Neuronal stem cell (in vitro differentiated cells): ENCODE results near the gene HNRNPUL2.
A peak's percentile ranks its signal among the peaks of the same experiment; 100 is the strongest.

Experiments used
- DNase-seq: peaks from one replicate; pipeline ENCODE4 v3.0.0-alpha.2; 2013; ENCODE audit warnings: low spot score
- H2AFZ ChIP-seq: one replicate; pipeline ENCODE4 v1.6.1; 2013; ENCODE audit warnings: mild to moderate bottlenecking, low read length, inconsistent platforms
- H2AK5ac ChIP-seq: 2 replicates; pipeline ENCODE4 v1.6.1; 2013; ENCODE audit warnings: low read depth, mild to moderate bottlenecking, inconsistent platforms, low read length, moderate library complexity, mixed read lengths
- H2BK120ac ChIP-seq: 2 replicates; pipeline ENCODE4 v1.6.1; 2013; ENCODE audit warnings: low read depth, mild to moderate bottlenecking, inconsistent platforms, low read length, moderate library complexity, mixed read lengths
- H2BK12ac ChIP-seq: one replicate; pipeline ENCODE4 v1.6.1; 2013; ENCODE audit warnings: low read length, inconsistent platforms
- H2BK15ac ChIP-seq: 2 replicates; pipeline ENCODE4 v1.6.1; 2013; ENCODE audit warnings: mild to moderate bottlenecking, low read length, inconsistent platforms, mixed read lengths
- H2BK5ac ChIP-seq: one replicate; pipeline ENCODE4 v1.6.1; 2013; ENCODE audit warnings: inconsistent platforms, mild to moderate bottlenecking, low read length, moderate library complexity
- H3K14ac ChIP-seq: one replicate; pipeline ENCODE4 v1.6.1; 2013; ENCODE audit warnings: low read length, inconsistent platforms
- H3K18ac ChIP-seq: 2 replicates; pipeline ENCODE4 v1.6.1; 2013; ENCODE audit warnings: low read length, inconsistent platforms
- H3K23ac ChIP-seq: 2 replicates; pipeline ENCODE4 v1.6.1; 2013; ENCODE audit warnings: low read depth, mild to moderate bottlenecking, mixed read lengths, low read length, inconsistent platforms; ENCODE audit not compliant: poor library complexity
- H3K27ac ChIP-seq: replicated peaks from 3 replicates; pipeline ENCODE4 v1.5.1; 2013; ENCODE audit warnings: low read length, inconsistent platforms
- H3K27me3 ChIP-seq, 3 experiments: 2 replicates each; pipeline ENCODE4 v1.6.1; 2013; ENCODE audit warnings: low read length in 3 of 3, mild to moderate bottlenecking in 2 of 3, inconsistent platforms in 1 of 3, low read depth in 1 of 3, mixed read lengths in 1 of 3, moderate library complexity in 1 of 3; ENCODE audit not compliant: control insufficient read depth in 3 of 3, insufficient read depth in 3 of 3
- H3K36me3 ChIP-seq, 2 donors: replicated peaks in 1 of 2; 2 replicates each; pipeline ENCODE4 v1.6.1; 2013; ENCODE audit warnings: low read length in 2 of 2; ENCODE audit not compliant: control insufficient read depth in 2 of 2, insufficient read depth in 2 of 2
- H3K4ac ChIP-seq: 2 replicates; pipeline ENCODE4 v1.6.1; 2013; ENCODE audit warnings: inconsistent platforms, mild to moderate bottlenecking, low read length, moderate library complexity
- H3K4me1 ChIP-seq, 2 donors: 1 replicate in 1 of 2; 2 replicates in 1 of 2; pipeline ENCODE4 v1.6.1; 2013; ENCODE audit warnings: low read length in 2 of 2, low read depth in 1 of 2; ENCODE audit not compliant: control insufficient read depth in 2 of 2, insufficient read depth in 1 of 2
- H3K4me2 ChIP-seq: one replicate; pipeline ENCODE4 v1.6.1; 2013; ENCODE audit warnings: mild to moderate bottlenecking, low read length, inconsistent platforms; ENCODE audit not compliant: insufficient read depth, poor library complexity, severe bottlenecking
- H3K4me3 ChIP-seq, 2 donors: 2 replicates each; pipeline ENCODE4 v1.5.1; 2013; ENCODE audit warnings: low read length in 2 of 2, mild to moderate bottlenecking in 2 of 2, inconsistent platforms in 1 of 2, moderate library complexity in 1 of 2
- H3K79me1 ChIP-seq: one replicate; pipeline ENCODE4 v1.6.1; 2013; ENCODE audit warnings: low read depth, mild to moderate bottlenecking, inconsistent platforms, low read length, moderate library complexity
- H3K9ac ChIP-seq: one replicate; pipeline ENCODE4 v1.6.1; 2013; ENCODE audit warnings: mild to moderate bottlenecking, low read depth, low read length, inconsistent platforms; ENCODE audit not compliant: poor library complexity
- H3K9me3 ChIP-seq, 2 donors: replicated peaks in 1 of 2; 2 replicates each; pipeline versions ENCODE3 to v1.6.1; 2013; ENCODE audit warnings: low read length in 2 of 2, mild to moderate bottlenecking in 2 of 2, inconsistent platforms in 1 of 2, low read depth in 1 of 2, mixed read lengths in 1 of 2, moderate library complexity in 1 of 2; ENCODE audit not compliant: control insufficient read depth in 2 of 2, insufficient read depth in 1 of 2
- H4K8ac ChIP-seq: one replicate; pipeline ENCODE4 v1.6.1; 2013; ENCODE audit warnings: low read depth, mild to moderate bottlenecking, inconsistent platforms, low read length, moderate library complexity
- H4K91ac ChIP-seq: one replicate; pipeline ENCODE4 v1.6.1; 2013; ENCODE audit warnings: low read length, low read depth, mild to moderate bottlenecking, inconsistent platforms; ENCODE audit not compliant: poor library complexity
- WGBS, 2 donors: extraction: QIAGEN DNeasy Blood & Tissue Kit; methylation state at CpG; one replicate each; pipeline ENCODE4 v1.1.7; 2013; ENCODE audit warnings: missing lambda C conversion rate in 2 of 2, mixed read lengths in 1 of 2; ENCODE audit not compliant: insufficient read length in 2 of 2, insufficient replicate concordance in 1 of 2; ENCODE audit errors: extremely low coverage in 2 of 2; 5-methylcytosine and 5-hydroxymethylcytosine counted together

Gene HNRNPUL2

DNA sequence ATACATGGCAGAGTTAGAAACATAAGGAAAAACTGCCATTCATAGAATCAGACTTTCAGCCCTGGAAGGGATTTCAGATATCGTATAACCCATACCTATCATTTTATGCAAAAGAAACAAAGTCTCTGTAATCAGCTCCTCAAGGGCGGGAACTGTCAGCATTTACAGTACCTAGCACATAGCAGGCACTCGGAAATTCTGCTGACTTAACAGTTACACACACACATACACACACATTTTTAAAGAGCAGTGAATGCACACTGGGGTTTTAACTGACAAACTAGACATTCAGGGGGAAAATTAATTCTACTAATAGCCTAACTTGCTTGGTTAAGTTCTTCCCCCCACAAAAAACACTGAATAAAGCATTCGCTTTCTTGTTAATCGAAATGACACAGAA is 11.1 kb downstream of the HNRNPUL2 start:
- H2BK120ac ChIP-seq = no peak overlapping the region
- H3K4me1 ChIP-seq = no peaks in the 10 kb centered on the region
- no peaks in the 10 kb centered on the region for H3K9me3 ChIP-seq
- no CpG with 5 or more reads among the region's 5 CpGs for WGBS, 2 donors
- H3K14ac ChIP-seq = no peak overlapping the region
- H4K91ac ChIP-seq = no peak overlapping the region
- H2BK5ac ChIP-seq = no peak overlapping the region
- no peaks in the 10 kb centered on the region for H3K79me1 ChIP-seq
- H3K36me3 ChIP-seq = peaks cover 59 to 99% of the 10 kb centered on the region in 2 donors
- H3K27me3 ChIP-seq = no peaks in the 10 kb centered on the region
- no peak overlapping the region for H3K23ac ChIP-seq
- no peak overlapping the region for H4K8ac ChIP-seq
- H3K4me3 ChIP-seq = no peak overlapping the region
- no peak overlapping the region for H2BK15ac ChIP-seq
- H2AFZ ChIP-seq = no peak overlapping the region
- H3K27ac ChIP-seq = no peak overlapping the region
- DNase-seq = no peak
- H3K9ac ChIP-seq = no peak overlapping the region
- no peak overlapping the region for H2AK5ac ChIP-seq
- H3K4ac ChIP-seq = no peak overlapping the region
- H3K18ac ChIP-seq = no peak overlapping the region
- no peak overlapping the region for H2BK12ac ChIP-seq
- no peak overlapping the region for H3K4me2 ChIP-seq

DNA sequence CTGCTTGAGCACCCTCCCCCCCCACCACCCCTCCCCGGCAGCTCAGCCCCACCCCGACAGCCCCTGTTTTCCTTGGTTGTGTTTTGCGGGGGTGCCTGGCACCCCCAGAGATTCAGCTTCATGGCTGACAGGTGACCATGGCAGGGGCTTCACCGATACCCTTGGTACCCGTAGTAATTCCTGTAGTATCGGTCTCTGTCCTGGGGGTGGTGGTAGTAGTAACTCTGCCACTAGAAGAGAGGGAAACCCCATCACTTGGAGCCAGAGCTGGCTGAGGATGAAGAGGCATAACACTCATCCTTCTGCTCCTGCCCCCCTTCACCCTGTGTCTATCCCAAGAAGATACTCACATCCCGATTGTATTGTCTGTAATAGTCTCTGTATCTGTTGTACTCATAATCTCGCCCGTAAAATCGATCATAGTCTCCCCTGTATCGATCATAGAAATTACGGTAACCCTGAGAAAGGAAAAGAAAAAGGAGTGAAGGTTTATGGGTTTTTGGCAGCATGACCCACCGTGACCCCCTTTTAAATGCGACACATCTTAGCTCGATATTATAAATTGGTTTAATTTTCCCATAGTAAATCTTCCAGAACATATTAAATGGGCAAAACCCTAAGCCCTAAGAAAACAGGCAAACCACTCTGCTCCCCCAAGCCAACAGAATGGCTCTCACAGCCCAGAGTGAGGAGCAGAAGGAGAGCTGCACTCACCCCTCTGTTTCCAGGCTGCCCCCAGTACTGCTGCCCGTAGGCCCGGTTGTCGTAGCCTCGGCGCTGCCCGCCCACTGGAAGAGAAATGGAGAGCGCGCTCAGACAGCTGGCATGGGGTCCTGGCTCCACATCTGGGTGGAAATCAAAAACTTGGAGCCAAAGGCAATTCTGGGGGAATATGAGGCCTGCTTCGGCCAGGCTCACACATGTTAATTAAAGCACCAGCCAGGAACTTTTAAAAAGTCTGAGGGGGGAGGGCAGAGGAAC is 11.8 kb downstream of the HNRNPUL2 start:
- Histone ChIP-seq H3K23ac (peak overlapping the region; percentile 31), H3K18ac (no peak overlapping the region), H3K27ac (no peak overlapping the region), H3K79me1 (no peaks in the 10 kb centered on the region), H3K4ac (no peak overlapping the region), H3K14ac (no peak overlapping the region), H2BK120ac (no peak overlapping the region), H2BK5ac (no peak overlapping the region), H2BK15ac (no peak overlapping the region), H4K91ac (no peak overlapping the region), H3K27me3 (no peaks in the 10 kb centered on the region), H3K9me3 (no peaks in the 10 kb centered on the region), H2AK5ac (no peak overlapping the region), H3K36me3 (peaks cover 59 to 98% of the 10 kb centered on the region in 2 donors), H3K9ac (no peak overlapping the region), H2AFZ (no peak overlapping the region), H4K8ac (no peak overlapping the region), H3K4me2 (no peak overlapping the region), H2BK12ac (no peak overlapping the region), H3K4me1 (no peaks in the 10 kb centered on the region), H3K4me3 (no peak overlapping the region)
- DNase-seq = no peak
- no CpG with 5 or more reads among the region's 24 CpGs for WGBS, 2 donors

DNA sequence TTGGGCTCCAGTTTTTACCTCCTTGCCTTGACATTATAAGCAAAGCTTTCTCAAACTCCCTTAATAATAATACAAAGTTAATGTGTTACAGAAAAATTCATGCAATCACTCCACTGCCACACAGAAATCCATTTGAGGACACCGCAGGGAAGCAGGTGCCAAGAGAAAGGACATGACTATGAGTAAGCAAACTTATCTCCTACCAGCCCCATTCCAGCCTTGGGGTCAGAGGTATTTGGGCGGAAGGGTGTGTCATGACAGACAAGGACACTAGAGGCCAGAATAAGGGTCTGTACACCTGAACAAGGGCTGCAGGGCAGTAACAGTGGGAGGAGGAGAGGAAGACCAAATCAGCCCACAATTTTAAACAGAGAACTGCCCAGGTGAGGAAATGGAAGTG is 13.9 kb downstream of the HNRNPUL2 start:
- no peak overlapping the region for H3K27ac ChIP-seq
- no peaks in the 10 kb centered on the region for H3K9me3 ChIP-seq
- no peak overlapping the region for H2BK15ac ChIP-seq
- H3K79me1 ChIP-seq = no peaks in the 10 kb centered on the region
- no peak overlapping the region for H2BK5ac ChIP-seq
- peaks cover 48 to 90% of the 10 kb centered on the region in 2 donors for H3K36me3 ChIP-seq
- H2BK12ac ChIP-seq = no peak overlapping the region
- WGBS, 2 donors = no CpG with 5 or more reads among the region's 2 CpGs
- H3K4me2 ChIP-seq = no peak overlapping the region
- H2BK120ac ChIP-seq = no peak overlapping the region
- DNase-seq = no peak
- H3K4ac ChIP-seq = no peak overlapping the region
- peaks cover 6 to 11% of the 10 kb centered on the region in 2 donors for H3K4me1 ChIP-seq
- no peak overlapping the region for H3K9ac ChIP-seq
- no peak overlapping the region for H3K14ac ChIP-seq
- no peak overlapping the region for H2AK5ac ChIP-seq
- no peak overlapping the region for H2AFZ ChIP-seq
- no peak overlapping the region for H3K4me3 ChIP-seq
- H3K23ac ChIP-seq = no peak overlapping the region
- no peak overlapping the region for H3K18ac ChIP-seq
- no peak overlapping the region for H4K8ac ChIP-seq
- no peaks in the 10 kb centered on the region for H3K27me3 ChIP-seq
- no peak overlapping the region for H4K91ac ChIP-seq

DNA sequence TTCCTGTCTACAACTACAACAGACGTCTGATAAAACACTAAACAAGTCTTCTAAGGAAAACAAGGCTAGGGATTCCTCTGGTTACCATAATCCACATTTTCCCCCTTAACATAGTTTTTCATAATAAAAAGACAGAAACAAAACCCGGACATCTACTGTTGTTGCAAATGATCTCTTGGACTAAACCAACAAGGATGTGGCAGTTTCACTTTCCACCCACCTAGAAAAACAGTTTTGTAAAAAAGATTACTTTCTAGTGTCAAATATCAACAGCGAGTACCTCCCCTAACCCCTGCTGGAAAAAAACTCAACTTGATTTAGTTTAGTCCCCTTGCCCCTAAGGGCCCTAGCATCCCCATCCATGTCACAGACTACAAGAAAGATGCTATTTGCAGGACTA is 14.4 kb downstream of the HNRNPUL2 start:
- Histone ChIP-seq H3K27ac (no peak overlapping the region), H3K23ac (no peak overlapping the region), H3K4me2 (no peak overlapping the region), H3K27me3 (no peaks in the 10 kb centered on the region), H3K79me1 (no peaks in the 10 kb centered on the region), H4K91ac (no peak overlapping the region), H2BK15ac (no peak overlapping the region), H4K8ac (no peak overlapping the region), H2BK120ac (no peak overlapping the region), H3K18ac (no peak overlapping the region), H2AK5ac (no peak overlapping the region), H3K4me1 (peaks cover 6 to 11% of the 10 kb centered on the region in 2 donors), H3K4me3 (no peak overlapping the region), H3K36me3 (peaks cover 49 to 89% of the 10 kb centered on the region in 2 donors), H2BK5ac (no peak overlapping the region), H2BK12ac (no peak overlapping the region), H3K9ac (no peak overlapping the region), H3K9me3 (no peaks in the 10 kb centered on the region), H3K4ac (no peak overlapping the region), H2AFZ (no peak overlapping the region), H3K14ac (no peak overlapping the region)
- no peak for DNase-seq
- no CpG with 5 or more reads among the region's 3 CpGs for WGBS, 2 donors
